HG02970 (cell line): ENCODE data around the gene ZNF384.
A peak's percentile ranks its signal among the peaks of the same experiment; 100 is the strongest.

Experiments used
- ATAC-seq: cut with Tn5 transposase; IDR thresholded peaks from one replicate; pipeline ENCODE4 v1.9.1; 2021; ENCODE audit warnings: mild to moderate bottlenecking, moderate library complexity, moderate number of reproducible peaks; ENCODE audit not compliant: unreplicated experiment, low FRiP score

ZNF384 gene

DNA sequence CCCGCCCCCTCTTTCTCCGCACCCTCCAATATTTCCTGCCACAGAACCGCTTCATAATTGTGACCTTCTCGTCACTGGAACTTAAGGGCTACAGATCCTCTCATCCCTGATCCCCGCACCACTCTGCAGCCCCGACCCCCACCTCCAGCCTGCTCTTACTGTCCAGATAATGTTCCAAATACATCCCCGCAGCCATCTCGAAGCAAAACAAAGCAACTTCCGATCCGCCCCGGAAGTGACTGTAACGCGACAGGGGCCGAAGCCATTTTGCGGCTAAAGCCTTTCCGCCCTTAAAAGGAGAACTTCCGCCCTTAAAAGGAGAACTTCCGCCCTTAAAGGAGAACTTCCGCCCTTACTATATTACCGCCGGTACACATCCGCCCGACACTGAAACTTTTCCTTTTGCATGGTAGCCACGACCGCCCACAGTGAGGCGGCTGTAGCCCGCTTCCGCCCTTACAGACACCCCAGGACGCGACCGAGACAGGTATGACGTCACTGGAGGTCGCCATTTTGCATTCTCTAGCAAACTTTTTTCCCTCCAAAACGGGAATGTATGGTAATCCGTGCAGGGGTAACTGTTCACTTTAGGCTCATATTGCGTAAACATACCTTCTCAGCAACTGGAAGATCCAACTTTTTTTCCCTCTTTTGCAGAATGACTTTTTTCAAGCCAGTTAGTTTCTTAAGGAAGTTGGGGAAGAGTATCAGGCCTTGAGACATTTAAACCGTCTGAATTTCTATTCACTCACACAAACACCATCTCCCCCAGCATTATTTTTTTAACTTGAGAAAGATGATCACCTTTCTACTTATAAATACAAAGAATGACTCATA, 26.1 kb downstream of the ZNF384 start, which contains the start of gene ING4:
ING4 (minus strand) TSS at position 214 of the 837 bp plus-strand sequence; CDS start at position 196, 18 bp downstream.
- ATAC-seq: peak; percentile 95

DNA sequence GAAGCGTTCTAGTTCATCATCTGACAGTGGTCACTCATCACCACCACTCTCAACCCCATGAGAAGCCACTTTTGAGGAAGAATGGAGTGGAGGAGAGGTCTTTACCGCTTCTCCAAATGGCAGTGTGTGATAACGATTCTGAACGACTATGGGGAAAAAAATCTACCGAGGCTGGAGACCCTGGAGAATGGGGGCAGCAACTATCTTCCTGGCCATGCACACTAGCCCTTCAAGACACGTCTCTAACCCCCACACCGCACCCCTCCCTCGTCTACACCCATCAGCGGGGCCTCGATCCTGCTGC, 26.6 kb downstream of the ZNF384 start:
- no peak for ATAC-seq

DNA sequence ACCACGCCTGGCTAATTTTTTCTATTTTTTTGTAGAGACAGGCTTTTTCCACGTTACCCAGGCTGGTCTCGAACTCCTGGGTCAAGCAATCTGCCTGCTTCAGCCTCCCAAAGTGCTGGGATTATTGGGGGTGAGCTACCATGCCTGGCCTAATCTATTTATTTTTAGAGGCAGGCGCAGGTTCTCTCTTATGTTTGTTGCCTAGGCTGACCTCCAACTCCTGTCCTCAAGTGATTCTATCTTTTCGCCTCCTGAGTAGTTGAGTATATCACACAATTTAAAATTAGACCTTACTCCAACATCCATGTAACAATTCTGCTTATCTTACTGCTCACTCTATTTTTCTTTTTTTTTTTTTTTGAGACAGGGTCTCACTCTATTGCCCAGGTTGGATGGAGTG, 35.2 kb downstream of the ZNF384 start:
- no peak for ATAC-seq

DNA sequence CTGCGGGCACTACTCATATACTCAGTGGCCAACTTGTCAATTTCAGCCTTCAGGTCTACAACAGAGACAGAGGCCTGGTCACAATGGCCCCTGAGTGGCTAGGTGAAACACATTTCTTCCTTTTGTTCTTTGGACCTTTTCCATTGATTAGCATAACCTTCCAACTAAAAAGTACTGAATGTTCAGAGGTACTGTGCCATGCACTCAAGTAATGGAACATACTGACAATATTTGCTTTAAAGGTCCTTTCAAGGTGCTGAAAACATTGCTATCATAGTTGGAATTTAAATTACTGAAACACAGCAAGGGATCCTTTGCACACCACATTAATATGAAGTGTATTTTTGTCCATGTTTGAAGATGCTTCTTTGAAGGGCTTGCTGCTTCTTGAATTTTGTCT, 35.8 kb downstream of the ZNF384 start:
- no peak for ATAC-seq

DNA sequence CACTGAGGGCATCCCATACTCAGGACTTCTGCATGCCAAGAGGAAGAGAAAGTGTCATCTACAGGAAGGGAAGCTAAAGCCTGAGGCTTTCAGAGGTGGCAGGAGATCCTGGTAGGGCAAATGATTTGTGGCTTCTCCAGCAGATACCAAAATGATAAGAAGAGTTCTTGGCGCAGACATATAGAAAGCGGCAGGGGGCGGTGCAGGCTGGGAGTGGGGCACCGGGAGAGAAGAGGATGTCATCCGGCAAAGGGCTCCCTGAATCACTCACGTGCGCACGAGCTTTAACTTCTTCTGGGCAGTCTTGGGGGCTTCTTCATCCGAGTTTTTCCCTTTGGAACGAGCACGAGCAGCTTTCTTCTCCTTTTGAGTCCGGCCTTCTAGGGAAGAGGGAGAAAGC, 36.8 kb downstream of the ZNF384 start:
- no peak for ATAC-seq

DNA sequence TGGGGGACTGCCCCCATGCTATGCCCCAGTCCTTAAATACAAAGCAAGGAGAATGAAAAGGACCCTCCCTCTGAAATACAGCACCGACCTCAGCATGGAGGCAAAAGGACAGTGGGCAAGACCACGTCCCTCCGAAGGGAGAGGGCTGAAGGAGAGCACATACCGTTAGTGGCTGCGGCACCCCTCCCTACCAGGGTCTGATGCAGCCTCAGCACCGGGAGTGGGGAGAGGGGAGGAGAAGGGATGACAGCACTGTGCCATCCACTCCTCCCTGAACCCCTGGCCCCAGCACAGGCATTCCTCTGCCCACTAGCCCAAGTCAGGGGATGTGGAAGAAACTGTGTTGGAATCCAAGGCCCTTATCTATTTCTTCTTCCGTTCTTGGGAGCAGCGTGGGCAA, 38.3 kb downstream of the ZNF384 start:
- no peak for ATAC-seq

DNA sequence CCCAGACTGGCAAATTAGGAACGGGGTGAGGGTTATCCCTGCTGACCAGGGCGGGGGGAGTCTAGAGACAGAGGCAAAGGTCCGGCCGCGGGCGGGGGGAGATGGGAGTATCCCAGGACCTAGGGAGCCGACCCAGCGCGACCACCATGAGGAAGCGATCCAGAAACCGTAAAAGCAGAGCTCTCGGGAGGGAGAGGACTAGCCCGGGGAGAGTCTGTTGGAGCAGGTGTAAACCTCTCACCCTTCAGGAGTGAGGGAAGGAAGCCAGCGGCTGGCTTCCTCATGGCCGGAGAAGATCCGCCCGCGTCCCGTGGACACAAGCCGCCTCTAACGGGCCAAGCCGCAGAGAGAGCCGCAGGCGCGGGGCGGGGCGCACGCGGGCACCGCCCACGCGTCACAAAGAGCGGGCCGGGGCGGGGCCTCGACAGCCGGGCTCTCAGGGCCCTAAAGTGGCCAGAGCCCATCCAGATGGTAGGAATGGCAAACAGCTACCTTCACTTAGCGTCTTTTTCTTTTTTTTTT, 42.0 kb downstream of the ZNF384 start, which contains the start of gene ACRBP:
ACRBP (minus strand) TSS at position 350 of the 522 bp plus-strand sequence; CDS start at position 284, 66 bp downstream.
- no peak for ATAC-seq

DNA sequence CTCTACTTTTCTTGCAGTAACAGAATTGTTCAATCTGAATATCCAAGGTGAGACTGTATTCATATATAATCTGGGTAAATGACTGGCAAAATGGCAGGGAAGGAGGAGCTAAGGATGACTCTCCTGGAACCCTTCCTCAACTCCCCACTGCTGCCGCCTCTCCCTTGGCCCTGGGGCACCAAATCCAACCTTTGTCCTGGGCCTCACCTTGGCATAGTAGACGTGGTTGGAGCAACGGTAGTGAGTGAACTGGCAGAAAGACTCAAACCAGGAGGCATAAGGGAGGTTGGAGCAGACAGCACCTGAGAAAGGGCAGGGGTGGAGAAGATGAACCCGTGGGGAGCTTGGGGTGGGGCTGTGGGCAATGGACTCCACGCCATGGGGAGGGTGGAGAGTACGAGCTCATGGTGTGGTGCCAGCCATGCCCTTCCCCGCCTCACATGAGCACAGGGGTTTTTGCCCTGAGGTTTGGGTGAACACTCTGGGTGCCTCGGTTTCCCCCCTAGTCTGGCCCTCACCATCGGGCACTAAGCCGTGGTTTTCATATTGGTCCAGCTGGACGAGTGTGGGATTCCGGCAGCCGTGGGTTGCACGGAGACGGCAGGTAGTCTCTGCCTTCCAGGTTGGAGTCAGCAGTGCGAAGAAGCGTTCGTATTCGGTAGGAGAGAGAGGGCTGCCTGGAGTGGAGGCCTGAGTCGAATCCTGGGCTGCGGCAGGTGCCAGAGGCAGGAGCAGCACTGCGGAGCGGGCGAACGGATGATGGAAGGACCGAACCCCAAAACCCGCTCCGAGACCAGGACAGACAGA, 42.7 kb downstream of the ZNF384 start:
- ATAC-seq: no peak

DNA sequence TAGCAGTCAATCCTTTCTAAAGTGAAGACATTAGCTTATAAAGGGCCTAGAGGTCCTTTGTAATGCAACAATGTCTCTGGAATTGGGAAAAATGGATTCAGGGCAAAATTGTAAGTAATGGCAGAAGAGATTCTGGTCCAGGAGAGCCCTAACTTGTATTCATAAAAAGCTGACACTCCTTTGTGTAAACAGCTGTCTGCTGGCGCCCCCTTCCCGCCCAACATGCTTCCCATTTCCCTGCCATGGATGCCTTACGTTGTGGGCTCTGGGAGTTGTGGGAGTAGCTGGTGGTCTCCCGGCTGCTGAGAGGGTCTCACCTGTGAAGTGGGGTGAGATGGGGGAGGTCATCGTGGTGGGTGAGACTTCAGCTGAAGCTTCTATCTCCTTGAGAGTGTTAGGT, 44.3 kb downstream of the ZNF384 start:
- no peak for ATAC-seq

DNA sequence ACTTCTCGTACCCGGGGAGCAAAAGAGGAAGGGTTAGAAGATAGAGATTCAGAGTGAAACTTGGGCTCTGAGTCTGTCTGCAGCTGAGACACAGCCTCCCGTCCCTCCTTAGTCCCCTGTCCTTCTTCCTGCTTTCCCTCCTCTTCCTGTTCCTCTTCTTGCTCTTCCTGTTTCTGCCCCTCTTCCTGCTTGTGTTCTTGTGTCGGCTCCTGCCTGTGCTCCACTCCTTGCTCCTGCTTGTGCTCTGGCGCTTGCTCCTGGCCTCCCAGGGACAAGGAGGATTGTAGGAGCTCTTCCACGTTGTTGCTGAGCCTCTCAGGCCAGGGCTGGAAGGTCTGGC, 44.9 kb downstream of the ZNF384 start:
- no peak for ATAC-seq

DNA sequence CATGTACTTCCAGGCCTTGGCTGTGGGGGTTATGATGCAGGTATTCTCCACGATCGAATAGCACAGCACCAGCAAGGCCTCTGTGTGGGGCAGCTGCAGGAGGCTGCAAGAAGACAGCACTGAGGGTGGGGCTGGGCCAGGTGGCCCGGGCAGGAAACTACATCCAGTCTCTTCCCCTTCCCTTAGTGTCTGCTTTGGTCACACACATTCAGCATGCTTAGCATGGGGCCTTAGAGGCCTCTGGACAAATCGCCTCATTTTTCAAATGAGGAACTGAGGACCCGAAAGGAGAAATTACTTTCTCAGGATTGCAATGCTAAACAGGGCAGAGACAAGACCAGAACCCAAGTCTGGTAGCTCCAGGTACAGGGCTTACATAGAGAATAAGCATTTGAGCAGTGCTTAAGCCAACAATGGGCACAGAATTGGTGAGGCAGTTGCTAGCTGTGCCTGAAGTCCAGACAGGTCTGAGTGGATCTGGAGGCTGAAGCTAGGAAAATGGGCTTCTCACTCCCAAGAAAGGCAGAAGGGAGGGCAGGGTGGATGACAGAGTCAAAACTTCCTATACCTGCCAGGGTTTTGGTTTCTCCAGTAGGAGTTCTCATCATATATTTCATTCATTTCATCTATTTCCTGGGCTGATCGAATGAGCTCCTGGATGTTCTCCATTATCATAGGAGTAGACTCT, 45.5 kb downstream of the ZNF384 start:
- ATAC-seq: no peak

DNA sequence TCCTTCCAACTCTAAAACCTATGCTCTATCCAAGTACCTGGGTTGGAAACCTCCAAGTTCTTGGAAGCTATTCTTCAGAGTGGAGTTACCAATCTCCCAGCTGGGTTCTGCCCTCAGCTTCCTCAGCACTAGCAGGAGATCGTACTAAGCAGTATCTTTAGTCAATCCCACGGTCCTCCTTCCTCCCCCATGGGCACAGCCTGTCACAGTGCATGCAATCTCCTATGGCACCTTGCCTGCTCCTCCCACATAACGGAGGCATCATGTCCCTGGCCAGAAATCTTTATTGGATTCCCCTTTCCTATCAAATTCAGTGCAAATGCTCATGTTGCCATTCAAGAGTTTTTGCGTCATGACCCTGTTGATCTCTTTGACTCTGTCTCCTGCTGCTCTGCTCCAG, 48.0 kb downstream of the ZNF384 start:
- no peak for ATAC-seq

DNA sequence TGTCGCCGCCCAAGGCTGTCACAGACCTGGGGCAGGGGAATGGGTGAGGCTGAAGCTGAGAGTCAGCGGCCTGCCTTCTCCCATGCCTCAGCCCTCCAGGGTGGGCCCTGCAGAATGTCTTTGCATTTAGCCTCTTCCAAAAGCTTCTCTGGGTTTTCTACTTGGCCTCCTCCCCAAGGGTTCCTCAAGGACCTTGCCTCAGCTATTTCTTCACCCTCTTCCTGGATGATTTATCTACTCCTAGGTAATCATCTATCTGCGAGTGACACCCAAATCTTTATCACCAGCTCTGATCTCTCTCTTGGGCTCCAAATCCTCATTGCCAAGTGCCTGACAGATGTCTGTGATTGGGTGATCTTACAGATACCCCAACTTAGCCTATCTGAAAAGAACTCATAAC, 48.7 kb downstream of the ZNF384 start:
- ATAC-seq: no peak

DNA sequence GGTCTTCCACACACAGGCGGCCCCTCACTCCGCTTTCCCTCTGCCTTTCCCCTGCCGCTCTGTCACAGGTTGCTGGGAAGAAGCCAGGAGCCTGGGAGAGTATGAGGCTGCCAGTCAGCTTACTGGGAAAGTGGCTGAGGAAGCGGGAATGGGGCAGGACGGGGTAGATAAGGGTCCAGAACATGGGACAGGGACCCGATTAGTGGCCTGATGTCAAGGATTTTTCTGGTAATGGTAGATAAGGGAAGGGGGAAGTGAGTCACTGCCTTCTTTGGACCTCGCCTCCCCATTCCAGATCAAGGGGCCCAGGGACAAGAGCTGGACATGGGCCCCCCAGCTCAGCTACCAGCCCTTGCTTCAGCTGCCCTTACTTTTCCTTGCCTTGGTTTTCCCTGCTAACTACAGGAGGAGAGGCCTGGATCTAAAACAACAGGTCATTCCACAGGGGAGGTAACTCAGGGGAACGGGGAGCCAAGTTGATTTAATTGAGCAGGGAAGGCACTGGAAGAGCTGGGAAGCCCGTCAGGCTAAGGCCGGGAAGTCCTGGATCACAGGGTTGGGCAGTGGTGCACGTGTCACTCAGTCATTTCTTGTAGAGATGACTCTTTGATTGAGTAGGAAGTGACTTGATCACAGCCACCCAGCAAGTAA, 49.9 kb downstream of the ZNF384 start:
- no peak for ATAC-seq

DNA sequence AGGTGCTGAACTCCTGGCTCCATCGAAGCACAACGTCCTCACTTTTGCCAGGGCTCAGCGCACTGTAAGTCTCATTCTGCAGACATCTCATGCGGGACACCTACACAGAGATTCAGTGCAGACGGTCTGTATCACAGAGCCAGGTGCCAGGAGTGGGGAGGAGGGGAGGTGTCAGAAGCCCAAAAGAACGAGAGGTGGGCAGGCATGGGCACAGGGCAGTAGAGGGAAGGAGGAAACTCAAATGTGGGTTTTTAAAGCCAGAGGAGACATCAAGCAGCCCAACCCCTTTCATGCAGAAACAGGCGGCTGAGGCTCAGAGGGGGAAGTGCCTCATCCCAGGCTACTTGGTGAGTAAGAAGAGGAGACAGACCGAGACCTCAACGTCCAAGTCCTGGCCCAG, 50.9 kb downstream of the ZNF384 start:
- ATAC-seq: no peak

DNA sequence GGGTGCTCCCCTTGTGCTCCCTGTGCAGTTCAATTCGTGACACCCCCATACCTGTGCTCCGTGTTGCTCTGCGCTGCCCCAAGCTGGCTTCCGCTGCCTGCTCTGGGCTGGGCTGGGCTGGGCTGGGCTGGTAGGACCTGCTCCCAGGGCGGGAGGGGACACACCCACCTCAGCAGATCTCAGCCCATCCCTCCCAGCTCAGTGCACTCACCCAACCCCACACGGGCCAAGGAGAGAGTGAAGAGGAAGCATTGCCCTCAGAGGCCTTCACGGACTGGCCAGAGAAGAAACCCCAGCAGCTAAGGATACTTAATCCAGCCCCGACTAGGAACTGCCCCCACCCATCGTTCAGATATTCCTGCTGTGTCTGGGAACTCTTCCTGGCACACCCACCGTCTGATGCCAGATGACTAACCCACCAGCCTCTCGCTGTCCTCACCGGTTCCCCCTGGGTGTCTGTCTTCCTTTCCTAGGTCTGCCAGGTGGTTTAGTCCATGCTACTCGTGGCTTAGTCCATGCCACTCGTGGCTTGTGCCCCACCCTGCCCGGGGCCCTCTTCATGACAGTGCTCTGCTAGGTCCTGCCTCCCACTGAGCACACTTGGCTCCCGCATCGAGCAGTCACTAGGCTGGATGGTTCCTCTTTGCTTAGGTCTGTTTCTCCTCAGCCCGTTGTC, 53.2 kb downstream of the ZNF384 start, which contains the start of gene LPAR5:
LPAR5 (minus strand) TSS at position 104 of the 676 bp plus-strand sequence. CDS start 14,711 bp downstream, outside the sequence.
- ATAC-seq: peak; percentile 41

DNA sequence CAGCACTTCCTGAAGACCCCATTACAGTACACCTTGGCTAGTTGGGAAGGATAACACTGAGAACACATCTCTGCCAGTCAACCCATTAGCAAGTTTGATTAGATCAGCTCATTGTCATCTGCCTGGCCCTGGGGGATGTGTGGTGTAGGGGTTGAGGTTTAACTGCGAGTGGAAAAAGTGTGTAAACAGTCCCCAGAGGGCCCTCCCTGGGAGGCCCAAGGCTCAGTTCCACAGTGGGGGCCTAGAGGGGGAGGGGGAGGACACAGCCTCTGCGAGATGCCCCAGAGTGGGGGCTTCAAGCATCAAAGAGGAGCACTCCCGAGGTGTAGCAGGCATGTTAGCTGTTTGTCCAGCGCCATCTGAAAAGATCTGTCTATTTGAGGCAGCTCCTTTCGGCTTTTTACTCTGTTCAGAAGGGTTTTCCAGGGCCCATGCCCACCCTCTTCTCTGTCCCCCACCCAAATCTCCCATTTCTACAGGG, 53.8 kb downstream of the ZNF384 start:
- ATAC-seq: peak; percentile 40

DNA sequence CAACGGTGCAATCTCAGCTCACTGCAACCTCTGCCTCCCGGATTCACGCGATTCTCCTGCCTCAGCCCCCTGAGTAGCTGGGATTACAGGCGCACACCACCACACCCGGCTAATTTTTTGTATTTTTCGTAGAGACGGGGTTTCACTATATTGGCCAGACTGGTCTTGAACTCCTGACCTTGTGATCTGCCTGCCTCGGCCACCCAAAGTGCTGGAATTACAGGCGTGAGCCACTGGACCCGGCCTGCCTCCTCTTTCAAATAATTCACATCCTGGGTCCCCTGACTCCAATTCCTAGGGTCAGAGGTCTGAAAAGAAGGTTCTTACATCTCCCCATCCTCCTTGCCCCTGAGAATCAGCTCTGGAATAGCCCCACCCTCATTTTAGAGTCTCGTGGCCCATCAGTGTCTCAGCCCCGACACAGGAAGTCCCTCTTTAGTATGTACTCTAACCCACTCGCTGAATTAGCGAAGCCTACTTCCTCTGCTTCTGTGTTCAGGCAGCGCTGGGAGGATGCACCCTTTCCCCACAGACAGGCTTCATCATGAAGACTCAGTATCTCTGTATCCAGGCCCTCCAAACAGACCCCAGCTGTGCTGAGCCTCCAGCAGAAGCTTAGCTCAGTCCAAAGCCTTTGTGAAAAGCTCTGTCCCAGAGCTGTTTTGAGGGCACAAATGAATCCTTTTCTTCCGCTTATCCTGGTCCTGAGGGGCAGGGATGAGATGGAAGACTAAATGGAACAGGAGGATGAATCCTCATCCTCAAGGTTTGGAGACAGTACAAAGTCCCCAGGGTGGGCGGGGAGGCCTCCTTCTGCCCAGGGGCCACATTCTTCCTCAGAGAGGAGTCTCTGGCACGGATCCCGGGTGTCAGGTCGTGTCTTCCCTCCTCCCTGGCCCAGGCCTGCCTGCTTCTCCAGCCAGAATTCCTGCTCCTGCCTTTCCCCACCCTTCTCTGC, 56.9 kb downstream of the ZNF384 start:
- no peak for ATAC-seq
